ENCODE measurements around the gene KLF4. TPM values are rescaled to one million over a fixed set of nuclear protein-coding genes. Genes with fewer than 3 reads are reported as not detected.
"Not testable (repeated sequence)": the region's sequence is repeated elsewhere in the genome, so short reads cannot be mapped to it uniquely, and the experiment has no call there.

The KLF4 gene
- total RNA-seq, 3 donors from 2014 or later: 52.7 to 165 (median 53.4) TPM

- intact Hi-C loops (cut with DNase I; ENCODE audit: low total_unique reads): no loop called here
- peak overlapping the region; percentile 81 to 91 for H3K27ac ChIP-seq
- peak; percentile 29 for TF ChIP-seq POLR2A (IDR thresholded peaks at IDR 0.05)
- TF ChIP-seq, protein P1, sequence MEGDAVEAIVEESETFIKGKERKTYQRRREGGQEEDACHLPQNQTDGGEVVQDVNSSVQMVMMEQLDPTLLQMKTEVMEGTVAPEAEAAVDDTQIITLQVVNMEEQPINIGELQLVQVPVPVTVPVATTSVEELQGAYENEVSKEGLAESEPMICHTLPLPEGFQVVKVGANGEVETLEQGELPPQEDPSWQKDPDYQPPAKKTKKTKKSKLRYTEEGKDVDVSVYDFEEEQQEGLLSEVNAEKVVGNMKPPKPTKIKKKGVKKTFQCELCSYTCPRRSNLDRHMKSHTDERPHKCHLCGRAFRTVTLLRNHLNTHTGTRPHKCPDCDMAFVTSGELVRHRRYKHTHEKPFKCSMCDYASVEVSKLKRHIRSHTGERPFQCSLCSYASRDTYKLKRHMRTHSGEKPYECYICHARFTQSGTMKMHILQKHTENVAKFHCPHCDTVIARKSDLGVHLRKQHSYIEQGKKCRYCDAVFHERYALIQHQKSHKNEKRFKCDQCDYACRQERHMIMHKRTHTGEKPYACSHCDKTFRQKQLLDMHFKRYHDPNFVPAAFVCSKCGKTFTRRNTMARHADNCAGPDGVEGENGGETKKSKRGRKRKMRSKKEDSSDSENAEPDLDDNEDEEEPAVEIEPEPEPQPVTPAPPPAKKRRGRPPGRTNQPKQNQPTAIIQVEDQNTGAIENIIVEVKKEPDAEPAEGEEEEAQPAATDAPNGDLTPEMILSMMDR (IDR thresholded peaks at IDR 0.05): no peak
- TF ChIP-seq POLR2AphosphoS5 (IDR thresholded peaks at IDR 0.05): peak in 1 of 3 donors; percentile 19
- H3K36me3 ChIP-seq: no peaks in the 10 kb centered on the region
- no peaks in the 10 kb centered on the region for H3K27me3 ChIP-seq
- peak overlapping the region; percentile 68 to 93 (median 82) for H3K4me3 ChIP-seq
- no peaks in the 10 kb centered on the region for H3K9me3 ChIP-seq
- no peaks in the 10 kb centered on the region for H3K4me1 ChIP-seq
- peak in 1 of 2 donors; percentile 24 for DNase-seq (ENCODE audit: low spot score in 2 of 2)
Observed at GRCh38 chr9:107491081-107492053, 1.8 kb upstream of the KLF4 start.

DNA sequence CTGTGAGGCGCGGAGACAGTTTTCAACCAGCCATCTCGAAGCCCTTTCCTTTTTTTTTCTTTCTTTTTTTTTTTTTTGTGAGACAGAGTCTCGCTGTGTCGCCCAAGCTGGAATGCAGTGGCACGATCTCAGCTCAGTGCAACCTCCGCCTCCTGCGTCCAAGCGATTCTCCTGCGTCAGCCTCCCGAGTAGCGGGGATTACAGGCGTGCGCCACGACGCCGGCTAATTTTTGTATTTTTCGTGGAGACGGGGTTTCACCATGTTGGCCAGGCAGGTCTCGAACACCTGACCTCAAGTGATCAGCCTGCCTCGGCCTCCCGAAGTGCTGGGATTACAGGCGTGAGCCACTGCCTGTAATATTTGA, 1.0 kb upstream of the KLF4 start:
- H3K27me3 ChIP-seq: not testable (repeated sequence)

GRCh38 chr9:107489144-107489673, 360 bp downstream of the KLF4 start:
- TF ChIP-seq POLR2AphosphoS5 (IDR thresholded peaks at IDR 0.05) (peak in 1 of 3 donors; percentile 1), POLR2A (IDR thresholded peaks at IDR 0.05) (no peak)
- no peaks in the 10 kb centered on the region for H3K36me3 ChIP-seq
- peak overlapping the region; percentile 68 to 93 (median 82) for H3K4me3 ChIP-seq
- intact Hi-C loops (cut with DNase I; ENCODE audit: low total_unique reads): no loop called here
- no peaks in the 10 kb centered on the region for H3K27me3 ChIP-seq
- no peaks in the 10 kb centered on the region for H3K4me1 ChIP-seq
- H3K27ac ChIP-seq: peak overlapping the region; percentile 81 to 91
- DNase-seq (ENCODE audit: low spot score in 2 of 2): no peak
- H3K9me3 ChIP-seq: no peaks in the 10 kb centered on the region

More for the DNA sequence above, 1.0 kb upstream of the KLF4 start:
- H3K9me3 ChIP-seq; H3K4me1 ChIP-seq; H3K36me3 ChIP-seq; intact Hi-C loops (cut with DNase I; ENCODE audit: low total_unique reads): not testable (repeated sequence)
- peak overlapping the region; percentile 81 to 91 for H3K27ac ChIP-seq
- DNase-seq (ENCODE audit: low spot score in 2 of 2): peak in 1 of 2 donors; percentile 46
- peak overlapping the region; percentile 68 to 93 (median 82) for H3K4me3 ChIP-seq

GRCh38 chr9:107488375-107489143, 1.0 kb downstream of the KLF4 start:
- no peaks in the 10 kb centered on the region for H3K27me3 ChIP-seq
- H3K4me1 ChIP-seq: no peaks in the 10 kb centered on the region
- H3K4me3 ChIP-seq: peak overlapping the region; percentile 68 to 93 (median 82)
- H3K36me3 ChIP-seq: no peaks in the 10 kb centered on the region
- no peaks in the 10 kb centered on the region for H3K9me3 ChIP-seq
- peak overlapping the region; percentile 81 to 91 for H3K27ac ChIP-seq
- intact Hi-C loops (cut with DNase I; ENCODE audit: low total_unique reads): no loop called here
- DNase-seq (ENCODE audit: low spot score in 2 of 2): peak; percentile 71 to 79
- TF ChIP-seq POLR2A (IDR thresholded peaks at IDR 0.05): peak; percentile 71
- TF ChIP-seq, protein P1 (IDR thresholded peaks at IDR 0.05): peak in 1 of 3 donors; percentile 12
- peak; percentile 55 to 86 (median 86) for TF ChIP-seq POLR2AphosphoS5 (IDR thresholded peaks at IDR 0.05)

DNA sequence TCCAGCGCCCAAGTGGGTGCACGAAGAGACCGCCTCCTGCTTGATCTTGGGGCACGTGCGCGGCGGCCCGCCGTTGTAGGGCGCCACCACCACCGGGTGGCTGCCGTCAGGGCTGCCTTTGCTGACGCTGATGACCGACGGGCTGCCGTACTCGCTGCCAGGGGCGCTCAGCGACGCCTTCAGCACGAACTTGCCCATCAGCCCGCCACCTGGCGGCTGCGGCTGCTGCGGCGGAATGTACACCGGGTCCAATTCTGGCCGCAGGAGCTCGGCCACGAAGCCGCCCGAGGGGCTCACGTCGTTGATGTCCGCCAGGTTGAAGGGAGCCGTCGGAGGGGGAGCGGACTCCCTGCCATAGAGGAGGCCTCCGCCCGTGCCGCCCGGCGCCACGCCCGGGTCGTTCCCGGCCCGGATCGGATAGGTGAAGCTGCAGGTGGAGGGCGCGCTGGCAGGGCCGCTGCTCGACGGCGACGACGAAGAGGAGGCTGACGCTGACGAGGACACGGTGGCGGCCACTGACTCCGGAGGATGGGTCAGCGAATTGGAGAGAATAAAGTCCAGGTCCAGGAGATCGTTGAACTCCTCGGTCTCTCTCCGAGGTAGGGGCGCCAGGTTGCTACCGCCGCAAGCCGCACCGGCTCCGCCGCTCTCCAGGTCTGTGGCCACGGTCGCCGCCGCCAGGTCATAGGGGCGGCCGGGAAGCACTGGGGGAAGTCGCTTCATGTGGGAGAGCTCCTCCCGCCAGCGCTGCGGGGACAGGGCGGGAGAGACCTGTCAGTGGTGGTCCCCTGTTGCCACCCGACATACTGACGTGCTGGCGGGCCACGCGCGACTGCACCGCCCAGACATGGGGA, 1.8 kb downstream of the KLF4 start:
- intact Hi-C loops (cut with DNase I; ENCODE audit: low total_unique reads): no loop called here
- TF ChIP-seq, protein P1 (IDR thresholded peaks at IDR 0.05): peak; percentile 33 to 56 (median 50)
- TF ChIP-seq POLR2AphosphoS5 (IDR thresholded peaks at IDR 0.05) (peak in 2 of 3 donors; percentile 15 to 37), POLR2A (IDR thresholded peaks at IDR 0.05) (no peak)
- H3K9me3 ChIP-seq: no peaks in the 10 kb centered on the region
- no peaks in the 10 kb centered on the region for H3K27me3 ChIP-seq
- H3K4me3 ChIP-seq: peak overlapping the region; percentile 68 to 93 (median 82)
- no peaks in the 10 kb centered on the region for H3K4me1 ChIP-seq
- peak; percentile 25 to 64 for DNase-seq (ENCODE audit: low spot score in 2 of 2)
- H3K36me3 ChIP-seq: no peaks in the 10 kb centered on the region
- peak overlapping the region; percentile 81 to 91 for H3K27ac ChIP-seq
